PC-3 (cell line): ENCODE results near the gene ACOXL. TPM values are rescaled to one million over a fixed set of nuclear protein-coding genes. Genes with fewer than 3 reads are reported as not detected.

Source experiments
- ATAC-seq: fragments of 200-7000 bp; cut with Tn5 transposase; 2 replicates; pipeline ENCODE4 v1.9.1; 2020; ENCODE audit warnings: mild to moderate bottlenecking, moderate library complexity
- BruUV-seq: library from RNA; stranded (reverse); fragments of 400-500 nt; replicated peaks from 2 replicates; lab custom pipeline; 2021; lab: Mats Ljungman, UMichigan
- CTCF ChIA-PET: fragments of 300-600 bp; sonication (Branson Sonifier 250); formaldehyde crosslinking; loops from one replicate; lab custom pipeline; 2022; ENCODE audit warnings: antibody characterized with exemption; lab: Charles Lee
- POLR2A ChIA-PET: fragments of 300-600 bp; sonication (Branson Sonifier 250); formaldehyde crosslinking; loops from one replicate; lab custom pipeline; 2022; ENCODE audit warnings: antibody characterized with exemption; ENCODE audit not compliant: unreplicated experiment; lab: Charles Lee
- DNase-seq: peaks from one replicate; pipeline ENCODE4 v3.0.0-alpha.2; 2015
- H2AFZ ChIP-seq: fragments of 300-600 bp; sonication (generic); 2 replicates; pipeline ENCODE4 v1.6.0; 2016; ENCODE audit warnings: antibody characterized with exemption, low read length
- H3F3A ChIP-seq: fragments of 300-600 bp; sonication (generic); one replicate; pipeline ENCODE4 v1.6.0; 2017; ENCODE audit warnings: antibody characterized with exemption, low read length, control low read depth, mild to moderate bottlenecking; ENCODE audit not compliant: unreplicated experiment
- H3K27ac ChIP-seq: fragments of 300-600 bp; sonication (generic); 2 replicates; pipeline ENCODE4 v1.5.1; 2016; ENCODE audit warnings: mild to moderate bottlenecking, low read length
- H3K27me3 ChIP-seq: fragments of 300-600 bp; sonication (generic); 2 replicates; pipeline ENCODE4 v1.6.1; 2016; ENCODE audit warnings: low read length, mixed read lengths
- H3K36me3 ChIP-seq: fragments of 300-600 bp; sonication (generic); 2 replicates; pipeline ENCODE4 v1.6.1; 2016; ENCODE audit warnings: low read depth, mixed run types, low read length, mixed read lengths
- H3K4me1 ChIP-seq: fragments of 300-600 bp; sonication (generic); 2 replicates; pipeline ENCODE4 v1.5.1; 2016; ENCODE audit warnings: low read length; ENCODE audit not compliant: insufficient read depth
- H3K4me2 ChIP-seq: fragments of 300-600 bp; sonication (generic); 2 replicates; pipeline ENCODE4 v1.6.0; 2016; ENCODE audit warnings: low read length
- H3K4me3 ChIP-seq: fragments of 300-600 bp; sonication (generic); 2 replicates; pipeline ENCODE4 v1.5.1; 2016; ENCODE audit warnings: mild to moderate bottlenecking, low read length, mixed read lengths
- H3K79me2 ChIP-seq: fragments of 300-600 bp; sonication (generic); 2 replicates; pipeline ENCODE4 v1.6.1; 2017; ENCODE audit warnings: low read length, mixed read lengths
- H3K9ac ChIP-seq: fragments of 300-600 bp; sonication (generic); 2 replicates; pipeline ENCODE4 v1.6.0; 2016; ENCODE audit warnings: mild to moderate bottlenecking, low read length
- H3K9me2 ChIP-seq: fragments of 300-600 bp; sonication (generic); replicated peaks from 2 replicates; pipeline ENCODE4 v1.6.1; 2016; ENCODE audit warnings: mixed run types, low read length, mixed read lengths
- H3K9me3 ChIP-seq: fragments of 300-600 bp; sonication (generic); 2 replicates; pipeline ENCODE4 v1.6.1; 2016; ENCODE audit warnings: low read length, mixed read lengths
- H4K20me1 ChIP-seq: fragments of 300-600 bp; sonication (generic); 2 replicates; pipeline ENCODE4 v1.6.1; 2016; ENCODE audit warnings: low read length, mixed read lengths
- CTCF ChIP-seq: fragments of 300-600 bp; sonication (generic); conservative IDR thresholded peaks from 2 replicates; pipeline ENCODE4 v1.5.1; 2017; ENCODE audit warnings: antibody characterized with exemption, low read depth, mild to moderate bottlenecking, low read length
- EZH2 ChIP-seq: fragments of 300-600 bp; sonication (generic); IDR thresholded peaks from one replicate; pipeline ENCODE4 v1.6.1; 2017; ENCODE audit warnings: antibody characterized with exemption, mild to moderate bottlenecking, low read length; ENCODE audit not compliant: unreplicated experiment
- EZH2phosphoT487 ChIP-seq: fragments of 300-600 bp; sonication (generic); IDR thresholded peaks from 2 replicates; pipeline ENCODE4 v1.6.1; 2018; ENCODE audit warnings: mild to moderate bottlenecking, antibody characterized with exemption, low read length, borderline replicate concordance
- intact Hi-C: fragments of 100-400 bp; cut with micrococcal nuclease; formaldehyde crosslinking; loops from 2 replicates; pipeline ENCODE4 v1.9.0; 2023
- total RNA-seq: library from RNA; depleted of rRNA; stranded (reverse); fragments of >200 nt; gene quantifications from 2 replicates; pipeline ENCODE4 v1.2.3, GENCODE V29; 2014

The ACOXL gene
- total RNA-seq, 1 experiment from 2014 or later = 16.3 TPM

GRCh38 chr2:111122631-111123421 lies 390.5 kb downstream of the ACOXL start:
- H3K27me3 ChIP-seq = no peaks in the 10 kb centered on the region
- no peaks in the 10 kb centered on the region for H3F3A ChIP-seq
- H3K9me3 ChIP-seq = no peaks in the 10 kb centered on the region
- H3K9me2 ChIP-seq = no peaks in the 10 kb centered on the region
- peak; percentile 39 for ATAC-seq
- peak overlapping the region; percentile 74 for H3K4me2 ChIP-seq
- peak overlapping the region; percentile 81 for H3K9ac ChIP-seq
- peaks cover 12% of the 10 kb centered on the region for H3K4me1 ChIP-seq
- peak overlapping the region; percentile 46 for H2AFZ ChIP-seq
- peak overlapping the region; percentile 91 for H3K4me3 ChIP-seq
- ChIA-PET CTCF (no interaction called here), POLR2A (interaction anchor here (0.6 kb wide), 1 partner anchor 55 kb away, joined by 6 read pairs; no protein-coding TSS in a partner anchor)
- TF ChIP-seq EZH2 (no peak), EZH2phosphoT487 (no peak), CTCF (no peak)
- H4K20me1 ChIP-seq = peaks cover 24% of the 10 kb centered on the region
- intact Hi-C loops = loop anchor here (1.0 to 10.0 kb wide), 2 partner anchors 62 to 94 kb away; no protein-coding TSS in a partner anchor
- BruUV-seq = no TSS peak
- H3K36me3 ChIP-seq = peaks cover 36% of the 10 kb centered on the region
- DNase-seq = peak; percentile 70
- H3K79me2 ChIP-seq = peaks cover 66% of the 10 kb centered on the region
- H3K27ac ChIP-seq = peak overlapping the region; percentile 56

DNA sequence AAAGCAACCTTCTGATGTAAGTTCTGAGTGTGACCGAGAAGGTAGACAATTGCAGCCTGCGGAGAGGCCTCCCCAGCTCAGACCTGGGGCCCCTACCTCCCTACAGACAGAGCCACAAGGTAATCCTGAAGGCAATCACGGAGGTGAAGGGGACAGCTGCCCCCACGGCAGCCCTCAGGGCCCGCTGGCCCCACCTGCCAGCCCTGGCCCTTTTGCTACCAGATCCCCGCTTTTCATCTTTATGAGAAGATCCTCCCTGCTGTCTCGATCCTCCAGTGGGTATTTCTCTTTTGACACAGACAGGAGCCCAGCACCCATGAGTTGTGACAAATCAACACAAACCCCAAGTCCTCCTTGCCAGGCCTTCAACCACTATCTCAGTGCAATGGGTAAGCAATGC lies 391.4 kb downstream of the ACOXL start:
- Histone ChIP-seq H3F3A (no peaks in the 10 kb centered on the region), H3K9ac (peak overlapping the region; percentile 81; the same call in 1 of the 2 replicates), H3K36me3 (peaks cover 44% of the 10 kb centered on the region), H3K4me3 (peak overlapping the region; percentile 91), H3K79me2 (peaks cover 73% of the 10 kb centered on the region), H3K4me2 (peak overlapping the region; percentile 74), H3K4me1 (peaks cover 12% of the 10 kb centered on the region), H4K20me1 (peaks cover 24% of the 10 kb centered on the region), H3K27ac (no peak overlapping the region), H2AFZ (no peak overlapping the region), H3K9me3 (no peaks in the 10 kb centered on the region), H3K9me2 (no peaks in the 10 kb centered on the region), H3K27me3 (no peaks in the 10 kb centered on the region)
- ATAC-seq (no peak), DNase-seq (no peak)
- POLR2A ChIA-PET = interaction anchor here (0.6 kb wide), 1 partner anchor 56 kb away, joined by 6 read pairs; no protein-coding TSS in a partner anchor
- TF ChIP-seq CTCF (no peak), EZH2 (no peak), EZH2phosphoT487 (no peak)
- intact Hi-C loops = loop anchor here (10.0 kb wide), 1 partner anchor 61 kb away; no protein-coding TSS in a partner anchor
- CTCF ChIA-PET = no interaction called here
- BruUV-seq = TSS peak; percentile 8

GRCh38 chr2:111126581-111126980 lies 394.2 kb downstream of the ACOXL start:
- peaks cover 17% of the 10 kb centered on the region for H4K20me1 ChIP-seq
- no peaks in the 10 kb centered on the region for H3K9me2 ChIP-seq
- peaks cover 88% of the 10 kb centered on the region for H3K79me2 ChIP-seq
- no peak for TF ChIP-seq EZH2
- TF ChIP-seq CTCF = no peak
- no peak for TF ChIP-seq EZH2phosphoT487
- POLR2A ChIA-PET = no interaction called here
- DNase-seq (no peak), ATAC-seq (no peak)
- no peaks in the 10 kb centered on the region for H3F3A ChIP-seq
- no TSS peak for BruUV-seq
- intact Hi-C loops = loop anchor here (10.0 kb wide), 1 partner anchor 58 kb away; no protein-coding TSS in a partner anchor
- CTCF ChIA-PET = no interaction called here
- H3K27me3 ChIP-seq = no peaks in the 10 kb centered on the region
- H3K9me3 ChIP-seq = no peaks in the 10 kb centered on the region
- peaks cover 51% of the 10 kb centered on the region for H3K36me3 ChIP-seq
- no peak overlapping the region for H3K4me3 ChIP-seq
- no peak overlapping the region for H2AFZ ChIP-seq
- peaks cover 6% of the 10 kb centered on the region; the same call in 1 of the 2 replicates for H3K4me1 ChIP-seq
- no peak overlapping the region for H3K9ac ChIP-seq
- no peak overlapping the region for H3K27ac ChIP-seq
- no peak overlapping the region for H3K4me2 ChIP-seq
